GM19468 (cell line): ENCODE results near the gene UBE2J1.
"Not testable (repeated sequence)": the region's sequence is repeated elsewhere in the genome, so short reads cannot be mapped to it uniquely, and the experiment has no call there.

Experiments
- ATAC-seq: cut with Tn5 transposase; IDR thresholded peaks from one replicate; pipeline ENCODE4 v1.9.1; 2021; ENCODE audit warnings: mild to moderate bottlenecking, moderate library complexity, moderate number of reproducible peaks; ENCODE audit not compliant: unreplicated experiment; ENCODE audit errors: extremely low read depth

The UBE2J1 gene

DNA sequence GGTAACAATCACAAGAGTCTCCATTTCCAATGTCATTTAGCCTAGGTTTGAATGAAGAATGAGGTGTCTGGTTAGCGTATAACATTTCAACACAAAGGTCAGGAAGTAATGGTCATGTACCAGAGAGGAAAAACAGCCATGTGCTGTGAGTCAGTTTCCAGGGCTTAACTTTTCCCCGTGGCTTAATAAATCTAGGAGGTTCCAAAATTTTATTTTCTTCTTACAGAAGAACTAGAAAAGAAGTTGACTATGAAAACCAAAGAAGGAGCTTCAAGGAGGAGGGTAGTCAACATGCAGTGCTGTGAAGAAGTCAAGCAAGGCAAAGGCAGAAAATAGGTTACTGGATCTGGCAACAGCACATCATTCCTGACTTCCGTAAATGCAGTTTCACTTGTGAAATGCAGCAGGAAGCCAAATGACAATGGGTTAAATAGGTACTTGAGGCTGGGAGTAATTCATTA, 29.0 kb downstream of the UBE2J1 start:
- ATAC-seq = no peak

DNA sequence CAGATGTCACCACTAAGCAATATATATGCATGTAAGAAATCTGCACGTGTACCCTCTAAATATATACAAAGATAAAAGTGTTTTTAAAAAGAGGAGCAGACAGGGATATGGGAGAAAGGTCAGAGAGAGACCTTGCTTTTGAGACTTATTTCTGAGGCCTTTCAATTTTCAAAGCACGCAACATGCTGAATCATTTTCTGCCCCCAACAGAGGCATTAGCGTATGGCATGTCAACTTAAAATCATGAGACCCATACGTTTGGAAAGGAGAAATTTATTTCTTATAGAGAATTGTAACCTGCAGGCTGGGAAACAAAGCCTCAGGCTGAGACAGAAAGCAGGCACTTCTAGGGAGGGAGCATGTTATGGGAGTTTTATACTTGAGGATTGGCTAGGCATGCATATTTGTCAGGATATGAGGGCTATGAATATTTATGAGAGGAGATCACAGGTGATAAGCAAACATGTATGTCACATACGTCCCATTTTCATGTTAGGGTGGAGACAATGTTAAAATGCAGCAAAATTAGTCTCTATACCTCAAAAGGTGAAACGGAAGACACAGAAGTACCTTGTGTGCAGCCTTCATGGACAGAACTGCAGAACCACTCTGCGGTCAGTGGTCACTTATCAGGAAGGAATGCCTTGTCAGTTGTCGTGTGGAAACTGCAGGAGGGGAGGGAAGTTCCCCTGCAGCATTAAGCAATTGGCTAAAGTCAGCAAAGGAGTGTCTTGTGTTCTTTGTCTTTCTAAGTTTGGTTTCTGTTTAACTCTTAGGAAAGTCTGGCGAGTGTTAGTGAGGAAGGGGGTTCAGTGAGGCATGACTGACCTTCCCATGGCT, 31.2 kb downstream of the UBE2J1 start:
- ATAC-seq = no peak

DNA sequence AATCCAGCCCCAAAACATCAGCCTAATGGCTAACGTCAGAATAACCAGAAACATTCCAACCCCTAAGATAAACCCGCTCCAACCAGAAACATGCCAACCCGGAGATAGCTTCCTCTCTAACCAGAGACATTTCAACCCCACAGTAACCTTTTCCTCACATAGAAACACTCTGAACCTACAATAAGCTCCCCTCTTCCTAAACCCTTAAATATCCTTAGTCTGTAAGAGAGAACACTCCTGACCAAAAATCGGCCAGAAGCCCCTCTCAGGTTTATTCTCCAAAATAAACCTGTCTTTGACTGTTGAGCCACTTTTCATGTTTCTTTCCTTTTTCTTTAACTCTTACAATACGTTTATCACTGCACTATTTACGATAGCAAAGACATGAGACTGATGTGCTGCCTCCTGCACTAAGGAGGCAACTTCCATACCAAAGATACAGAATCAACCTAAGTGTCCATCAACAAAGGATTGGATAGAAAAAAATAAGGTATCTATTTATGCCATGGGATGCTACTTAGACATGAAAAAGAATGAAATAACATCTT, 32.4 kb downstream of the UBE2J1 start:
- ATAC-seq = no peak

DNA sequence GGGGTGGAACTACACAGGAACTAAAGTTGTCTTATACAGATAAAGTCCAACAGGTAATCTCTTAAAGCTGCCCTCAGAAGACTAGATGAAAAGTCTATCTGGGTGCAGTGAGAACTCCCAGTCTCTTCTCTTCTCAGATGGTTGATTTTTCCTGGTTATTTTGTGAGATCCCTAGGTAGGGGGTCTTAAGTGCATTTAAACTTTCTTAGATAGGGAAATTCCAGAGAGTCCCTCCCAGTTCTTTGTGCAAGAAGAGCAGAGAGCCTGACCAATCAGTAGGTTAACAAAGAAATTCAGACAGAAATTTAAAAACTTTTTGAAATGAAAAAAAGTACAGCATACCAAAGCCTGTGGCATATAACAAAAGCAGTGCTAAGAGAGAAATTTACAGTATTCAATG, 35.5 kb downstream of the UBE2J1 start:
- ATAC-seq = no peak

DNA sequence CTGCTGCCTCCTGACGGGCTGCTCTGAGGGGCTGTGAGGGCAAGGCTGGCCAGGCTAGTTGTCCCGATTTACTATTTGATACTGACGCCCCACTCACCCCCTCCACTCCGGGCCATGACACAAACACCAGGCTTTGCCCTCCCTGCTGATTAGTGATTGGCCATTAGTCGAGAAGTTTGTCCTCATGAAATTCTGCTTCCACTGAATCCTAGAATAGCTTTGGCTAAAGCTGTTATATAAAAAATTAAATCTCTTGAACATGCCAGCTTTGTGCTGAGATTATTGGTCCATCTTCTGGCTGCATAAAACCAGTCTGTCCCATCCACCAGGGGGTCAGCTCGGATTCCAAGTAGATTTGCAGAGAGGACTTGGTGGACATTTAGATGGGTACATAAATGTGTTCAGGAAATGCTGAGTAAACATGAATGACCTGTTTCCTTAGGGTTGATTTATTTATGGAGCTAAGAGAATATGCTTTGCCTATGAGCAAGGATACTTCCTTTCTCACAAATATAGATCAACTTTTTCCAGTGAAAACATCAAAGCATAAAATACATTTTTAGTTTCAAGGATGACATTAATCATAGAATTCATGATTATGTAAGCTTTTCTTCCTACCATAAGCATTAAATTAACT, 37.2 kb downstream of the UBE2J1 start, which contains the start of gene GABRR2:
TSS of gene GABRR2 (minus strand) at position 51 of the 637 bp plus-strand sequence. CDS start 134 bp downstream, outside the sequence.
- ATAC-seq = no peak

DNA sequence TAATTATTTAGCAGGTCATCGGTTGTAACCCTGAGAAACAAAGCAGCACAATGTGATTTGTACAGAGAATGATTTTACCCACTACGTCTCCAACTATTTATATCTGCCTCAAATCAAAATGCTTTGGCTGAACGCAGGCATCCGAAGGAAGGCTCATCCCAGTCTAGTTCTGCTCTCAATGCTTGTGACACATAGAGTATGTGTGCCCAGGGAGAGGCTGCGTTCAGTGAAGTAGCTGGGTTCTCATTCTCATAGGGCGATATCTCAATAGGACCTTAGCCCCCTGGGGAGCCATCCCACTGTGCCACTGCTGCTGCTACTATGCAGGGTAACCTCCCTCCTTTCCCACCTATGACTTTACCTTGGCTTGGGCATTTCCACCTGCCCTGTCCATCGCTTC, 37.8 kb downstream of the UBE2J1 start:
- ATAC-seq = no peak

DNA sequence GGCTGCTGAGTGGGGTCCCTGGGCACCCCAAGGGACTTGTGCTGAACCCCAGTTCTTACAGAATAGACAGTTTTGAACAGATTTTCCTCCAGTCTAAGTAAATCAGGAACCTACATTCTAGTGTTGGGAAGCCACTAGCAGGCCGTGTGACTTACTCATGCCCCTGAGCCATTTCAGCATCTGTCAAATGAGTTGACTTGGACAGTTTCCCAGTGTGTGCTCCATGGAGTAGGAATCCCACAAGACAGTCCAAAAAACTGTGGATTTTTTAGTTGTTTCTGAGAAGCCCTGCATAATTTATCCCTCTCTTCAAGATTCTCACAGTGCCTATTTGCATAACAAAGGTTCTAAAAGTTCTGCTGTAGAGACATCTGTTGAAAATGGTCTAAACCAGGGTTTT, 39.5 kb downstream of the UBE2J1 start:
- ATAC-seq = no peak

DNA sequence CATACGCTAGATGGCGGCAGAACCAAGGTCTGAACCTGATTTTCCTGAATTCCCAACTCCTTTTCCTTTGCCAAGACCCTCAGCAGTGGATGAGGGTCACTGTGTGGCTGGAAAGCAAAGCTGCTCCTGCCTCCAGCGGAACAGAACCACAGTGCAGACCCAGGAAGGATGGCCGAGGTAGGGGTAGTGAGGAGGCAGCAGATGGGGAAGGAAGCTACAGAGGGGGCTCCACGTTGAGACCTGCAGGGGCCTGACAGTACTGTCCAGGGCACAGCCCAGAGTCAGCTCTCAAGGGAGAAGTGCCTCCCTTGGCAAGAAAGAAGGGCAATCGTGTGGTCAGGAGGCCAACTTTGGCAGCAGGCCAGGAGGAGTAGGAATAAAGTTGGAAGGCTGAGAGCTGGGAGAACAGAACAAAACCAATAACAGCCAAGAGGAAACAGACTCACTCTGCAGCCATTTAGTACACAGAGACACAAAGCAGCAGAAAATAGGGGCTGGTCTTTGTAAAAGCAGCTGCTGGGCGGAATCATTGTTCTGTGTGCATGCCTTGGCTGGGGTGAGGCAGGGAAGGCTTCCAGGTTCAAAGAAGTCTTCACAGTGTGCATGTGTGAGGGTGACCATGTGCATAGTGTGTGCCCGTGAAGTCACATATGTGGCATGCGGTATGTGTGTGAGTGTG, 40.5 kb downstream of the UBE2J1 start:
- ATAC-seq = no peak

DNA sequence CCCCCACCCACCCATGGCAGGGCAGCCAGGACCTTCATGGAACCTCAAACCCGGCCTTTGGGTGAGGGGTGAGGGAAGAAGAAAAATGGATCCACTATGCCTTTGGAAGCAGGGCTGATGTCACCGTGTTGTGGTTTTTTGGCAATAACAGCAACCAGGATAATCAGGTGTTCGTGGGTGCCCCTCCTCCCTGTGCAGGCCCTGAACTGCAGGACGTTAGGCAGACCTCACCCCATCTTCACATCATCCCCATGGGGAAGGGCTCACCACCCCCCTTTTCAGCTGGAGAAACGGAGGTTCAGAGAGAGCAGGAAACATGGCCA, 41.0 kb downstream of the UBE2J1 start:
- no peak for ATAC-seq

DNA sequence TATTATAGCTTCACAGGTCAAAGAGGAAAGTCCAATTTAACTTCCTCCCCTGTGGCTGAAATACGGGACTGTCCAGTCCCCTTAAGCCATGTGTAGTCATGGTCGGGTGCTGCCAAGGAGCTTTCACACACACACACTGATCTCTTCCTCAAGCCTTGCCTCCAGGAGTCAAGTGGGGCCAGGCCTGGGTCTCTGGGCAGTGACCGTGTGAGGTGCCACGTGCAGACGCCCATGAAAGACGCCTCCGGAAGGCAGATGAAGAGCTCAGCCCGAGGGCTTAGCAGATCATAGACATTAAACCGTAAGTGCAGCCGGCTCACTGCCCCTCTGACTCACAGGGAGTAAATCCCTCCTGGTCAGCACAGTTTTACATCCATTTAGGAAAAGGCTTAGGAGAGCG, 41.6 kb downstream of the UBE2J1 start:
- ATAC-seq = no peak

DNA sequence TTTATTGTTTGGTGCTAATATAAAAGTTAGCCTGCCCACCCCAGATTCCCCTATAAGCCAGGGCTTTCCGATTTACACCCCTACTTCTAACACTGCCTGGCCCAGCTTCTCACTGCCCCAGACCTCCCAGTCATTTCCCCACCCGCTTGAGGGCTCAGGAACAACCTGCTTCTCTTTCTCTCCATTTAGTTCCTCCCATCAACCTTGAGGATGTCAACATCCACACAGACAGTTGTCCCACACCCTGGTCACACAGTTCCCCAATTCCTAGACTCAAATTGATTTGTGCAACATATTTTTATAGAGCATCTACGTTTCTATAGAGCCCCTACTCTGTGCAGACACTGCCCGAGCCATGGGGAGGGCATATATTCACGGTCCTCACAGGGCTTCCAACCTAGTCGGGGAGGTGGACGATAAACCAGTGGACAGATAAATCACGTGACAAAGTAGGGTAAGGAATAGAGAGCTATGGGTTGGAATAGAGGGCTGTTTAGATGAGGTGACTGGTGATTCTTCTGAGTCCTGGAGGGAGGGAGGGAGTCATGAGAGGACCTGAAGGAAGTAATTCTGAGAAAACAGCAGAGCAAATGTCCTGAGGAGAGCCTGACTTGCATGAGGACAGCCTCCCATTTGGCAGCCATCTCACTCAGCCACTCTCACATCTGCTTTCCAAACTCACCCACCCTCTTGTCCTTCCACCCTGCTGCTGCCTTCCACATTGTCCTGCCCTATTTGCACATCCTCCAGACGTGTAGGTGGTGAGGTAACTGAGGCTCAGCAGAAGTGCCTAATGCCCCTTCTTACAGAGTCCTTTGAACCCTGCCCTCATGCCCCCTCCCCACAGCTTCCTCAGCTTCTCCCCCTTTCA, 43.8 kb downstream of the UBE2J1 start:
- no peak for ATAC-seq

DNA sequence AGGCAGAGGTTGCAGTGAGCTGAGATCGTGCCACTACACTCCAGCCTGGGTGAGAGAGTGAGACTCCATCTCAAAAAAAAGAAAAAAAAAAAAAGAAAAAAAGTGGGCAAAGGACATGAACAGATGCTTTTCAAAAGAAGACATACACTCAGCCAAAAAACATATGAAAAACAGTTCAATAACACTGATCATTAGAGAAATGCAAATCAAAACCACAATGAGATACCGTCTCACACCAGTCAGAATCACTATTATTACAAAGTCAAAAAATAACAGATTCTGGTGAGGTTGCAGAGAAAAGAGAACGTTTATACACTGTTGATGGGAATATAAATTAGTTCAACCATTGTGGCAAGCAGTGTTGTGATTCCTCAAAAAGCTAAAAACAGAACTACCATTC, 48.0 kb downstream of the UBE2J1 start:
- not testable (repeated sequence) for ATAC-seq

DNA sequence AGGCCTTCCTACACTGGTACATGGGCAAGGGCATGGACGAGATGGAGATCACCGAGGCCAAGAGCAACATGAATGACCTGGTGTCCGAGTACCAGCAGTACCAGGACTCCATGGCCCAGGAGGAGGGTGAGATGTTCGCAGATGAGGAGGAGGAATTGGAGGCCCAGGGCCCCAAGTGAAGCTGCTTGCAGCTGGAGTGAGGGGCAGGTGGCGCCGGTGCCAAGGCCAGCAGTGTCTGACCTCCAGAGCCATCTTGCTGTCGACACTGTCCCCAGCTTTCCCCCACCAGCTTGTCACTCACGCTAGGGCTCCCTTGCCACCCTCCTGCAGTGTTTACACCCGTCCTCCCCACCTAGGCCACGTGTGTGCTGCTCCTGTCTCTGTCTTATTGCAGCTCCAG, 49.6 kb downstream of the UBE2J1 start:
- no peak for ATAC-seq

DNA sequence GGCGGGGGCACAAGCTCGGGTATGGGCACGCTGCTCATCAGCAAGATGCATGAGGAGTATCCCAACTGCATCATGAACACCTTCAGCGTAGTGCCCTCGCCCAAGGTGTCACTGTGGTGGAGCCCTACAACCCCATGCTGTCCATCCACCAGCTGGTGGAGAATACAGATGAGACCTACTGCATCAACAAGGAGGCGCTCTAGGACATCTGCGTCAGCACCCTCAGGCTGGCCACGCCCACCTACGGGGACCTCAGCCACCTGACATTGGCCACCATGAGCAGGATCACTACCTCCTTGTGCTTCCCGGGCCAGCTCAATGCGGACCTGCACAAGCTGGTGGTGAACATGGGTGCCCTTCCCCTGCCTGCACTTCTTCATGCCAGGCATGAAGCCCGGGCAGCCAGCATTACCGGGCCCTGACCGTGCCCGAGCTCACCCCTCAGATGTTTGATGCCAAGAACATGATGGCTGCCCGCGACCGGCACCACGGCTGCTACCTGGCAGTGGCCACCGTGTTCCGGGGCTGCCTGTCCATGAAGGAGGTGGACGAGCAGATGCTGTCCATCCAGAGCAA, 50.2 kb downstream of the UBE2J1 start:
- no peak for ATAC-seq

DNA sequence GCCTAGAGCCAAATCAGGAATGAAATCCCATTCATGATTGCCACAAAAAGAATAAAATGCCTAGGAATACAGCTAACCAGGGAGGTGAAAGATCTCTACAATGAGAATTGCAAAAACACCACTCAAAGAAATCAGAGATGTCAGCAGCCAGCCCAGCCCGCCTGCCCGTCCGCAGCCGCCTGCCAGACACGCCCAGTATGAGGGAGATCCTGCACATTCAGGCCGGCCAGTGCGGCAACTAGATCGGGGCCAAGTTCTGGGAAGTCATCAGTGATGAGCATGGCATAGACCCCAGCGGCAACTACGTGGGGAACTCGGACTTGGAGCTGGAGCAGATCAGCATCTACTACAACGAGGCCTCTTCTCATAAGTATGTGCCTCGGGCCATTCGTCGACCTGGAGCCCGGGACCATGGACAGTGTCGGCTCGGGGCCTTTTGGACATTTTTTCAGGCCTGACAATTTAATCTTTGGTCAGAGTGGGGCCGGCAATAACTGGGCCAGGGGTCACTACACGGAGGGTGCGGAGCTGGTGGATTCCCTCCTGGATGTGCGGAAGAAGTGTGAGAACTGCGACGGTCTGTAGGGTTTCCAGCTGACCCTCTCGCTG, 50.8 kb downstream of the UBE2J1 start:
- no peak for ATAC-seq

DNA sequence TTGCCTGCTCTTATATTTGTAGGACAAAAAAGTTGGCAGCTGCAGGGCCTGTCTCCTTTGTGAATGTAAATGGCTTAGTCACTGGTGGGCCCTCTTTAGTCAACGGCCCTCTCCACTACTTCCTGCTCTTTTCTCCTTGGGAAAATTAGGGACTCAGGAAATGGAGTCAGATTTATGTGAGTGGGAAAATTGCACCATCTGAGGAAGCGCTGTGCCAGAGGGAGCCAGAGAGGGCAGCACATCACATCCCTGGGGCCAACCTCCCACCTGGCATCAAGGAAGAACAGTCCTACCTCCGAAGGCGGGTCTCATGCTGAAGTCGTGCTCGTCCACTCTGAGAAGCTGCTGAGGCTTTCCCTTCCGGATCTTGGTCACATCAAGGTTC, 53.1 kb downstream of the UBE2J1 start:
- ATAC-seq = no peak

DNA sequence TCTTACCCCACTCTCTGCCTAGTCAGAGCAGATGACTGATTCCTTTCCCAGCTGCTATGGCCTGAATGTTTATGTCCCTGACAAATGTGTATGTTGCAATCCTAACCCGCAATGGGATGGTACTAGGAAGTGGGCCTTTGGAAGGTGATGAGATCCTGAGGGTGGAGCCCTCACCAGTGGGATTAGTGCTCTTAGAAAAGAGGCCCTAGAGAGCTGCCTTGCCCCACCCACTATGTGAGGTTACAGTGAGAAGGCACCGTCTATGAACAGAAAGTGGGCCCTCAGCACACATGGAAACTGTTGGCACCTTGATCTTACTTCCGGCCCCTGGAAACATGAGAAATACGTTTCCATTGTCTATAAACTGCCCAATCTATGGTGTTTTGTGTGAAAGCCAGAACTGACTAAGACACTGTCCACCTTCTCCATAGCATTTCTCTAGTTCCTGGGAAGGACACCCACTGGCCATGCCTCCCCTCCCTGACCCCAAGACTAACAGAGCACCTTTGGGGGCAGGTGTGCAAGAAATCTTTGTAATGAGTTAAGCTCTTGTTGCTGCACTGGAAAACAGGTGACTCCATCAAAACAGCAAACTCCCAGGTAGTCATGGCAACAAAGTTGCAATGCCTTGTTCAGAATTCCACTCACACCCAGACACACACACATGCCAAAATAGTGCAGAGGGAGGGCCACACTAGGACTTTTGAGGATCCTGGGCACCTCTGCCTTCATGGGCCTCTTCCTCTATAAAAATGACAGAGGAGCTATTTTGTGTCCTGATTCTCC, 53.6 kb downstream of the UBE2J1 start:
- no peak for ATAC-seq

DNA sequence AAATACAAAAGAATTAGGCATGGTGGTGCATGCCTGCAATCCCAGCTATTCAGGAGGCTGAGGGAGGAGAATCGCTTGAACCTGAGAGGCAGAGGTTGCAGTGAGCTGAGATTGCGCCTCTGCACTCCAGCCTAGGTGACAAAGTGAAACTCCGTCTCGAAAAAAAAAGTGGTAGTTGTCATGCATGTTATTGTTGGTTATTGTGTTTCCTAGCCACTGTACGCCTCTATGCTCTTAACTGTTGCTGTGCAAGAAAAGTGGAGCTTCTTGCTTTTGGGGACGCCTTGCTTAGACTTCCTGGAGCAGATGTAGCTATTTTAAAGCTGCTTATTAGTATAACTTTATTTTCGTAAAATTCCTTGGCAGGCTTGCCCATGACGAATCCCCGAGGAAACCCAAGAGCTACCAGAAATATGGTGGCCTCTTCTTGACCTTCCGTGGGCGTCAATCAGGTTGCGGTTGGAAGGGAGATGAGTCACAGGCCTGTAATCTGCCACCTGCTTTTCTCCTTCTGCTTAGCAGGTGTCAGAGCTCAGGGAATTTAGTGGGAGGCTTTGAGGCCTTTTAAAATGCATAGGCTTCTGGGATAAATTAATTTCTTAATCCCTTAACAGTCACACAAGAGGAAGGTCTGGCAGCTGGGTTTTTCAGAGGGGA, 54.7 kb downstream of the UBE2J1 start:
- ATAC-seq = peak; percentile 72
